ENCODE data around the gene DNAJC18. TPM values are rescaled to one million over a fixed set of nuclear protein-coding genes. Genes with fewer than 3 reads are reported as not detected.
"Not testable (repeated sequence)": the region's sequence is repeated elsewhere in the genome, so short reads cannot be mapped to it uniquely, and the experiment has no call there.

DNAJC18 gene
- total RNA-seq, 1 donor from 2014 or later = 27.0 TPM

DNA sequence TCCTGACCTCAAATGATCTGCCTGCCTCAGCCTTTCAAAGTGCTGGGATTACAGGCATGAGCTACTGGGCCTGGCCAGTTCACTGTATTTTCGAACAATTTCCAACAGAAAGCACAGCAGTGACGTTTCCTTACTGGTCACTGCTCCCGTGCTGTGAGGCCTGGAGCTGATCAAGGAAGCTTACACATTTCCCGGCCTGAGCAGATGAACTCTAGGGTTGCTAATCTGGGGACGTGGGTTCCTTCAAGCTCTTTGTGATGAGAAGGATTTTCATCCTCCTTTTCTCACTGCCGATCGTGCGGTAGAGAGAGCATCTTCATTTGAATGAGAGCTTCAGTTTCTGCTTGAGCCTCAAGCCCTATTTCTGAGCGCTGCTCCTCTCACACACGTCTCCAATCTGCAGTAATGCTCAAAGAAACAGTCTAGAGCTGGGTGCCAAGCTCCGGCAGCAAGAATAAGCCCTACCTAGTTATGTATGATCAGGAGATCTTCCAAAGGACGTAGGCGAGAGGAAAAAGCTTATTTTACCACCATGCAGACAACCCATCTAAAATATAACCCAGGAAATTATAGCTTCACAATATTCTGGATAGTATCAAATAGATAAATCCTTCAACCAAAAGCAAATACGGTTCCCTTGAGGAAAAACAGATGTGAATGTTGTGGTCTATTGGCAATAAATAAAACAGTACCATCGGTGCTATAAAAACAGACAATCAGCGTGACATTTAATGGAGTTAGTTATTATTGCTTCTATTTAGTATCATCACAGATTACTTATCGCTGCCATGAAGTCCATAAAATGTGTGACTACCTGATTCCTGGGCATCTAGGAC lies 28.1 kb downstream of the DNAJC18 start:
- no peaks in the 10 kb centered on the region for H3K9me3 Mint-ChIP-seq (ENCODE audit: low read depth)
- H3K27me3 Mint-ChIP-seq (ENCODE audit: low read depth) = no peaks in the 10 kb centered on the region
- no peak overlapping the region for H3K4me3 Mint-ChIP-seq (ENCODE audit: unreplicated experiment)
- H3K27ac Mint-ChIP-seq (ENCODE audit: unreplicated experiment) = no peak overlapping the region
- TF ChIP-seq CTCF (IDR thresholded peaks at IDR 0.05) = no peak
- no peak for DNase-seq (ENCODE audit: low spot score)
- H3K4me1 Mint-ChIP-seq (ENCODE audit: low read depth) = no peaks in the 10 kb centered on the region
- peaks cover 10% of the 10 kb centered on the region for H3K36me3 Mint-ChIP-seq (ENCODE audit: low read depth)

- no peaks in the 10 kb centered on the region for H3K4me1 Mint-ChIP-seq (ENCODE audit: low read depth)
- H3K36me3 Mint-ChIP-seq (ENCODE audit: low read depth) = peaks cover 10% of the 10 kb centered on the region
- TF ChIP-seq CTCF (IDR thresholded peaks at IDR 0.05) = no peak
- DNase-seq (ENCODE audit: low spot score) = no peak
- H3K9me3 Mint-ChIP-seq (ENCODE audit: low read depth) = no peaks in the 10 kb centered on the region
- H3K27ac Mint-ChIP-seq (ENCODE audit: unreplicated experiment) = no peak overlapping the region
- H3K4me3 Mint-ChIP-seq (ENCODE audit: unreplicated experiment) = no peak overlapping the region
- no peaks in the 10 kb centered on the region for H3K27me3 Mint-ChIP-seq (ENCODE audit: low read depth)
These were observed 29.0 kb downstream of the DNAJC18 start for GRCh38 chr5:139410121-139410992.

DNA sequence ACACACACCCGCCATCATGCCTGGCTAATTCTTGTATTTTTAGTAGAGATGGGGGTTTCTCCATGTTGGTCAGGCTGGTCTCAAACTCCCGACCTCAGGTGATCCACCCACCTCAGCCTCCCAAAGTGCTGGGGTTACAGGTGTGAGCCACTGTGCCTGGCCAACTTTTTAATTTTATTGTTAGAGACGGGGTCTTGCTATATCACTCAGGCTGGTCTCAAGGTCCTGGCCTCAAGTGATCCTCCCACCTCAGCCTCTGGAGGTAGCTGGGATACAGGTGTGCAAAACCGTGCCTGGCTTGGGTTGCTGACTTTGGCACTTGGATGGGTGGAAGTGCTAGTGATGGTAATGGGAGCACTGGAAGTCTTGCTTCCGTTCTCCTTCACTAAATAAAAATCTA lies 30.2 kb downstream of the DNAJC18 start:
- not testable (repeated sequence) for H3K27me3 Mint-ChIP-seq (ENCODE audit: low read depth); DNase-seq (ENCODE audit: low spot score); H3K27ac Mint-ChIP-seq (ENCODE audit: unreplicated experiment); H3K4me1 Mint-ChIP-seq (ENCODE audit: low read depth); H3K9me3 Mint-ChIP-seq (ENCODE audit: low read depth); H3K4me3 Mint-ChIP-seq (ENCODE audit: unreplicated experiment)
- H3K36me3 Mint-ChIP-seq (ENCODE audit: low read depth) = peaks cover 10% of the 10 kb centered on the region

- no peaks in the 10 kb centered on the region for H3K27me3 Mint-ChIP-seq (ENCODE audit: low read depth)
- no peaks in the 10 kb centered on the region for H3K9me3 Mint-ChIP-seq (ENCODE audit: low read depth)
- peaks cover 17% of the 10 kb centered on the region for H3K4me1 Mint-ChIP-seq (ENCODE audit: low read depth)
- no peak overlapping the region for H3K27ac Mint-ChIP-seq (ENCODE audit: unreplicated experiment)
- no peak for TF ChIP-seq CTCF (IDR thresholded peaks at IDR 0.05)
- H3K36me3 Mint-ChIP-seq (ENCODE audit: low read depth) = peaks cover 3% of the 10 kb centered on the region
- no peak overlapping the region for H3K4me3 Mint-ChIP-seq (ENCODE audit: unreplicated experiment)
- no peak for DNase-seq (ENCODE audit: low spot score)
These were observed 31.1 kb downstream of the DNAJC18 start for GRCh38 chr5:139408191-139408590.

DNA sequence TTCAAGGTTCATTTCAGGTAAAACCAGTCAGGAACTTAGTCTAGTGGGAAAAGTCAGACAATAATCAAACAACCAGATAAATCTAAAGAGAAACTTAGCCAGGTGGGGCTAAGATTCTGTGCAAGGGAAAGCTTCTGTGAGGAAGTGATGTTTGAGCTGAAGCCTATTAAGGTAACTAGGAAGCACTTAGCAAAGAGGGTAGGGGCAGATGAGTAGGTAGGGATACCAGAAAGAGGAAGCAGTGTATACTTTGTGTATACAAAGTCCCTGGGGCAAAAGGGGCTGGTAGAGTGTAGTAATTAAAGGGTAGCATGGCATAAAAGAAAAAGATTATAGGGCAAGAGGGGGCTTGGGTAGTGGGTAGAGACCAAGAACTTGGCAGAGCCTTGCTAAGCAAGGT lies 31.8 kb downstream of the DNAJC18 start:
- Mint-ChIP-seq H3K36me3 (ENCODE audit: low read depth) (no peaks in the 10 kb centered on the region), H3K27ac (ENCODE audit: unreplicated experiment) (no peak overlapping the region), H3K9me3 (ENCODE audit: low read depth) (no peaks in the 10 kb centered on the region), H3K27me3 (ENCODE audit: low read depth) (no peaks in the 10 kb centered on the region), H3K4me3 (ENCODE audit: unreplicated experiment) (no peak overlapping the region), H3K4me1 (ENCODE audit: low read depth) (peaks cover 23% of the 10 kb centered on the region)
- no peak for DNase-seq (ENCODE audit: low spot score)
- no peak for TF ChIP-seq CTCF (IDR thresholded peaks at IDR 0.05)

All from chondrocyte (in vitro differentiated cells).